ENCODE data around the gene PHACTR2.

GRCh38 chr6:143793280-143793619 is 115.5 kb downstream of the PHACTR2 start:
- TF ChIP-seq RCOR1 (conservative IDR thresholded peaks at IDR 0.05; ENCODE audit: low read depth, low read length) (no peak), PAX5 (IDR thresholded peaks at IDR 0.05; ENCODE audit: borderline replicate concordance, low read depth, low read length) (no peak)
